Neural progenitor cell (in vitro differentiated cells): ENCODE measurements around the gene EFNA2. TPM values are rescaled to one million over a fixed set of nuclear protein-coding genes. Genes with fewer than 3 reads are reported as not detected.

Source experiments
- DNase-seq: peaks from one replicate; pipeline ENCODE4 v3.0.0-alpha.2; 2016; ENCODE audit warnings: low spot score
- H2AFZ ChIP-seq: fragments of 200-600 bp; sonication (generic); replicated peaks from 2 replicates; pipeline ENCODE4 v1.6.1; 2016; ENCODE audit warnings: antibody characterized with exemption
- H3F3A ChIP-seq: fragments of 200-600 bp; sonication (generic); 2 replicates; pipeline ENCODE4 v1.6.1; 2016; ENCODE audit warnings: antibody characterized with exemption, low read depth
- H3K27ac ChIP-seq: fragments of 200-600 bp; sonication (generic); 2 replicates; pipeline ENCODE4 v1.5.1; 2016; ENCODE audit warnings: mild to moderate bottlenecking
- H3K27me3 ChIP-seq: fragments of 200-600 bp; sonication (generic); 2 replicates; pipeline ENCODE4 v1.6.1; 2016; ENCODE audit warnings: mild to moderate bottlenecking, moderate library complexity
- H3K36me3 ChIP-seq: fragments of 200-600 bp; sonication (generic); 2 replicates; pipeline ENCODE4 v1.5.1; 2016
- H3K4me1 ChIP-seq: fragments of 200-600 bp; sonication (generic); 2 replicates; pipeline ENCODE4 v1.6.1; 2016; ENCODE audit warnings: mixed run types
- H3K4me2 ChIP-seq: fragments of 200-600 bp; sonication (generic); 2 replicates; pipeline ENCODE4 v1.6.1; 2016
- H3K4me3 ChIP-seq: fragments of 200-600 bp; sonication (generic); 2 replicates; pipeline ENCODE4 v1.5.1; 2016
- H3K79me2 ChIP-seq: fragments of 200-600 bp; sonication (generic); 2 replicates; pipeline ENCODE4 v1.6.1; 2016; ENCODE audit warnings: low read depth
- H3K9ac ChIP-seq: fragments of 200-600 bp; sonication (generic); 2 replicates; pipeline ENCODE4 v1.6.1; 2016
- H3K9me3 ChIP-seq: fragments of 200-600 bp; sonication (generic); 2 replicates; pipeline ENCODE4 v1.5.1; 2016; ENCODE audit warnings: low read depth
- H4K20me1 ChIP-seq: fragments of 200-600 bp; sonication (generic); 2 replicates; pipeline ENCODE4 v1.6.1; 2016; ENCODE audit warnings: low read depth
- H3K27ac Mint-ChIP-seq: 3 replicates; pipeline ENCODE4 v1.8.0; 2021; ENCODE audit warnings: mixed read lengths
- H3K27me3 Mint-ChIP-seq: 2 replicates; pipeline ENCODE4 v1.8.0; 2022; ENCODE audit warnings: low read depth, mild to moderate bottlenecking, inconsistent platforms, moderate library complexity, mixed read lengths; ENCODE audit not compliant: insufficient read depth
- H3K36me3 Mint-ChIP-seq: 3 replicates; pipeline ENCODE4 v1.8.0; 2021; ENCODE audit warnings: mixed read lengths
- H3K4me1 Mint-ChIP-seq: 3 replicates; pipeline ENCODE4 v1.8.0; 2021; ENCODE audit warnings: mixed read lengths
- H3K4me3 Mint-ChIP-seq: 3 replicates; pipeline ENCODE4 v1.8.0; 2021; ENCODE audit warnings: mild to moderate bottlenecking, moderate library complexity, mixed read lengths
- H3K9me3 Mint-ChIP-seq: 3 replicates; pipeline ENCODE4 v1.8.0; 2020; ENCODE audit warnings: mixed read lengths
- CTCF ChIP-seq: fragments of 200-600 bp; sonication (generic); IDR thresholded peaks from 2 replicates; pipeline ENCODE4 v1.5.1; 2017; ENCODE audit warnings: antibody characterized with exemption, mild to moderate bottlenecking
- EZH2 ChIP-seq: fragments of 200-600 bp; sonication (generic); IDR thresholded peaks from 2 replicates; pipeline ENCODE4 v1.6.1; 2017; ENCODE audit warnings: antibody characterized with exemption, mild to moderate bottlenecking, moderate library complexity
- EZH2phosphoT487 ChIP-seq: fragments of 200-600 bp; sonication (generic); IDR thresholded peaks from 2 replicates; pipeline ENCODE4 v1.6.1; 2017; ENCODE audit warnings: antibody characterized with exemption
- total RNA-seq: library from RNA; depleted of rRNA; stranded (reverse); fragments of >200 nt; gene quantifications from 2 replicates; pipeline ENCODE4 v1.2.3, GENCODE V29; 2015; ENCODE audit warnings: low replicate concordance

EFNA2 gene
- total RNA-seq, 1 donor from 2014 or later, result 13.2 TPM

GRCh38 chr19:1322198-1322981, 36.7 kb downstream of the EFNA2 start:
- no peak for DNase-seq
- TF ChIP-seq EZH2phosphoT487 (no peak), EZH2 (no peak), CTCF (no peak)
- H3K9me3 ChIP-seq, result no peaks in the 10 kb centered on the region
- H4K20me1 ChIP-seq, result no peaks in the 10 kb centered on the region
- Mint-ChIP-seq H3K27me3 (peaks cover 10% of the 10 kb centered on the region), H3K36me3 (no peaks in the 10 kb centered on the region), H3K4me1 (peaks cover 31% of the 10 kb centered on the region), H3K9me3 (peaks cover 2% of the 10 kb centered on the region), H3K4me3 (no peak overlapping the region), H3K27ac (peak overlapping the region; percentile 29)
- H3K9ac ChIP-seq, result no peak overlapping the region
- H3K4me3 ChIP-seq, result no peak overlapping the region
- no peak overlapping the region for H2AFZ ChIP-seq
- no peak overlapping the region for H3K27ac ChIP-seq
- H3K79me2 ChIP-seq, result no peaks in the 10 kb centered on the region
- peaks cover 9% of the 10 kb centered on the region for H3K4me1 ChIP-seq
- H3F3A ChIP-seq, result peaks cover 24% of the 10 kb centered on the region
- H3K27me3 ChIP-seq, result peaks cover 3% of the 10 kb centered on the region
- H3K36me3 ChIP-seq, result no peaks in the 10 kb centered on the region
- no peak overlapping the region for H3K4me2 ChIP-seq

GRCh38 chr19:1324249-1324805, 38.7 kb downstream of the EFNA2 start:
- no peak for TF ChIP-seq EZH2
- no peak for TF ChIP-seq EZH2phosphoT487
- no peak for TF ChIP-seq CTCF
- Histone ChIP-seq H3K4me2 (no peak overlapping the region), H4K20me1 (no peaks in the 10 kb centered on the region), H3K4me1 (no peaks in the 10 kb centered on the region), H3K36me3 (no peaks in the 10 kb centered on the region), H3K79me2 (no peaks in the 10 kb centered on the region), H3K9ac (no peak overlapping the region), H2AFZ (no peak overlapping the region), H3K9me3 (no peaks in the 10 kb centered on the region), H3F3A (peaks cover 14% of the 10 kb centered on the region), H3K27me3 (no peaks in the 10 kb centered on the region), H3K27ac (no peak overlapping the region), H3K4me3 (no peak overlapping the region)
- peak overlapping the region; percentile 46 for H3K4me3 Mint-ChIP-seq
- H3K27me3 Mint-ChIP-seq, result peaks cover 4% of the 10 kb centered on the region
- no peak for DNase-seq
- no peaks in the 10 kb centered on the region for H3K9me3 Mint-ChIP-seq
- H3K4me1 Mint-ChIP-seq, result peaks cover 27% of the 10 kb centered on the region
- H3K27ac Mint-ChIP-seq, result peak overlapping the region; percentile 93
- no peaks in the 10 kb centered on the region for H3K36me3 Mint-ChIP-seq

- no peak overlapping the region for H3K4me2 ChIP-seq
- H3K9ac ChIP-seq, result no peak overlapping the region
- no peak overlapping the region for H3K27ac Mint-ChIP-seq
Observed at GRCh38 chr19:1324806-1325567, 39.3 kb downstream of the EFNA2 start.

More at GRCh38 chr19:1324806-1325567, 39.3 kb downstream of the EFNA2 start:
- Histone ChIP-seq H3K4me1 (no peaks in the 10 kb centered on the region), H3K79me2 (no peaks in the 10 kb centered on the region), H2AFZ (no peak overlapping the region), H3F3A (peaks cover 11% of the 10 kb centered on the region), H3K27ac (no peak overlapping the region), H3K4me3 (no peak overlapping the region), H3K36me3 (no peaks in the 10 kb centered on the region), H3K9me3 (no peaks in the 10 kb centered on the region), H4K20me1 (no peaks in the 10 kb centered on the region), H3K27me3 (no peaks in the 10 kb centered on the region)
- TF ChIP-seq CTCF (no peak), EZH2 (no peak), EZH2phosphoT487 (no peak)
- Mint-ChIP-seq H3K9me3 (no peaks in the 10 kb centered on the region), H3K36me3 (no peaks in the 10 kb centered on the region), H3K27me3 (peaks cover 5% of the 10 kb centered on the region), H3K4me3 (peak overlapping the region; percentile 57), H3K4me1 (peaks cover 26% of the 10 kb centered on the region)
- no peak for DNase-seq
